ENCODE measurements around the gene HSP90B1.
A peak's percentile ranks its signal among the peaks of the same experiment; 100 is the strongest.

HSP90B1 gene

DNA sequence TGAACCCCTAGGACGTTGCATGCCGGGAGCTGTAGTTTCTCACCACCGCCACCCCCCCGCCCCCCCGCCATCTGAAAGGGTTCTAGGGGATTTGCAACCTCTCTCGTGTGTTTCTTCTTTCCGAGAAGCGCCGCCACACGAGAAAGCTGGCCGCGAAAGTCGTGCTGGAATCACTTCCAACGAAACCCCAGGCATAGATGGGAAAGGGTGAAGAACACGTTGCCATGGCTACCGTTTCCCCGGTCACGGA is 501 bp upstream of the HSP90B1 start:
- DNase-seq (ENCODE audit: low spot score): peak; percentile 87

GRCh38 chr12:103930787-103931735 is 851 bp downstream of the HSP90B1 start:
- DNase-seq (ENCODE audit: low spot score): peak; percentile 29

DNA sequence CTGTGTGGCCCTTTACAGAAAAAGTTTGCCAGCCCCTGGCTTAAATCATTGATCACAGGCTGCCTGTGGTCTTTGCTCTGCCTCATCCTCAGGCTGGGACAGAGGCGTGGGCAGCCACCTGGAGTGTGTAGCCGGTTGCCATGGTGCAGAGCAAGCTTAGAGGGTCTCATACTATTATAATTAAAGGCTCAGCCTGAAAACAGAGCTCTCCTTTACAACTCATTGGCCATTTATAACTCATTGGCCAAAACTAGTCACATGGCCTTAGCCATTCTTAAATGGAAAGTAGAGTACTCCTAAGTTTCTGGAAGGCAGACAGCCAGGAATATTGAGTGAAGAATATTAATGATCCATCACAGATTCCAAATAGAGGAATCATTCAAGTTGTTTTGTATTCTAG is 3.0 kb downstream of the HSP90B1 start:
- no peak for DNase-seq (ENCODE audit: low spot score)

GRCh38 chr12:103936679-103937078 is 6.5 kb downstream of the HSP90B1 start:
- no peak for DNase-seq (ENCODE audit: low spot score)

DNA sequence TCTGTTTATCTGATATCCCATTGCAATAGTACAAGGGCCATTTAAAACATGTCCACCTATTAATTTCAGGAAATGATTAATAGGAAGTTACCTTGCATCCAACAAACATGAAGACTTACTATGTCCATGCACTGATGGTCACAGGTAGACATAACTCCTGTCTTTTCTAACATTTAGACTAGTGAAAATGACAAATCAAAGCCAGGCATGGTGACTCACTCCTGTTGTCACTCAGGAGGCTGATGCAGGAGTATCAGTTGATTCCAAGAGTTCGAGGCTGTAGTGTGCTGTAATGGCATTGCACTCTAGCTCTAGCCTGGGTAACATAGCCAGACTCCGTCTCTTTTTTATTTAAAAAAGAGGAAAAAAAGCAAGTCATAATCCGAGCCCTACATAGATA is 14.8 kb downstream of the HSP90B1 start:
- DNase-seq (ENCODE audit: low spot score): no peak

- no peak for DNase-seq (ENCODE audit: low spot score)
Observed at GRCh38 chr12:103947871-103948555, 17.8 kb downstream of the HSP90B1 start.

DNA sequence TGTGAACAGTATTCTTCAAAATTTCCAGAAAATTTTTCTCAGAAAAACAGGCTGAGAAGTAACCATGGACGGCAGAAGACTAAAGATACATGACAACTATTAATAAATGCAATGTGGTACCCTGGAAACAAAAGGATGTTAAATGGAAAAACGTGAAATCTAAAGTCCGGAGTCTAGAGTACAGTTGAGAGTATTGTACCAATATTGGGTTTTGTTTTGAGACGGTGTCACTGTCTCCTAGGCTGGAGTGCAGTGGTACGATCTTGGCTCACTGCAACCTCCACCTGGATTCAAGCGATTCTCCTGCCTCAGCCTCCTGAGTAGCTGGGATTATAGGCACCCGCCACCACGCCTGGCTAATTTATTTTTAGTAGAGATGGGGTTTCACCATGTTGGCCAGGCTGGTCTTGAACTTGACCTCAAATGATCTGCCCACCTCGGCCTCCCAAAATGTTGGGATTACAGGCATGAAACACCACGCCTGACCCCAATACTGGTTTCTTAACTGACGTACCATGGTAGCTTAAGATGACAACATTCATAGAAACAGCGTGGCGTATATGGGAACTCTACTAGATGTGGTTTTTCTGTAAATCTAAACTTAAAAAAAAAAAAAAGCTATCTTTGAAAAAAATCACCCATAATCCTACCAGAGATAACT is 18.7 kb downstream of the HSP90B1 start:
- no peak for DNase-seq (ENCODE audit: low spot score)

DNA sequence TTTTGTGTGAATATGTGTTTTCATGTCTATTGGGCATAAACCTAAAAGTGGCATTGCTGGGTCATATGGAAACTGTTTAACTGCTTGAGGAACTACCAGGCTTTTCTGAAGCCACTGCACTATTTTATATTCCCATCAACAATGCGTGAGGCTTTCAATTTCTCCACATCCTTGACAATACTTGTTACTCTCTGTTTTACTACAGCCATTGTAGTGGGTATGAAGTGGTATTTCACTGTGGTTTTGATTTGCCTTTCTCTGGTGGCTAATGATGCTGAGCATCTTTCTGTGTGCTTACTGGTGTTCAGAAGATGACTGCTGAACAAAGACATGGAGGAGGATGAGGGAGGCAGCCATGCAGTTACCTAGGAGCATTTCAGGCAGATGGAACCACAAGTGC is 22.3 kb downstream of the HSP90B1 start:
- no peak for DNase-seq (ENCODE audit: low spot score)

DNA sequence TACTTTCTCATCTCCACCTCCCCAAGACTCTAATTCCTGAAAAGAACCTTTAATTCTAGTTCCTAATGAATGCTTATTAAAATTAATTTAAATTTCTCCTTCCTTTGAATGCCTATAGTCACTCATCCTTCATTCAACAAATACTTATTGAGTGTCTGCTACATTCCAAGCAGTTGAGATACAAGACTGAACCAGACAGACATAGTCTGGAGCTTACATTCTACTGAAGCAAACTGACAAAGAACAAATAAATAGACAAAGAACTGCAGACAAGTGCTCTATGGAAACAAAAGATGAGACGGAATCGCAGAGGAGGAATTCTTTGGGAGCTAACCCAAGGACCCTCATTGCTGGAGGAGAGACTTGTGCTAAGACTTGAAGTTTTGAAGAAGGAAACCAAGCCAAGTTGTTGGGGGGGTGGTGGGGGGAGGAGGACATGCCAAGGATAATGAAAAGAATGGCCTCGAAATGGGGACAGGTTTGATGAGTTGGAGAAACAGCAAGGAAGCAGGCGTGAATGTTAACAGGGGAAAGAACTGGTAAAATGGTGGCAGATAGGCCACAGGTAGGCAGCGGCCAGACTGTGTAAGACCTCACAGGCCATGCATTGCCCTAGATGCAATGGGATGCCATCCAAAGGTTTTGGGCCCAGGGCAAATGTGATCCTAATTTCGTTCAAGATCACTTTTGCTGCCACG is 25.8 kb downstream of the HSP90B1 start:
- DNase-seq (ENCODE audit: low spot score): peak; percentile 16

GRCh38 chr12:103956509-103957027 is 26.4 kb downstream of the HSP90B1 start:
- DNase-seq (ENCODE audit: low spot score): no peak

- no peak for DNase-seq (ENCODE audit: low spot score)
Observed at GRCh38 chr12:103957865-103958388, 27.7 kb downstream of the HSP90B1 start.

DNA sequence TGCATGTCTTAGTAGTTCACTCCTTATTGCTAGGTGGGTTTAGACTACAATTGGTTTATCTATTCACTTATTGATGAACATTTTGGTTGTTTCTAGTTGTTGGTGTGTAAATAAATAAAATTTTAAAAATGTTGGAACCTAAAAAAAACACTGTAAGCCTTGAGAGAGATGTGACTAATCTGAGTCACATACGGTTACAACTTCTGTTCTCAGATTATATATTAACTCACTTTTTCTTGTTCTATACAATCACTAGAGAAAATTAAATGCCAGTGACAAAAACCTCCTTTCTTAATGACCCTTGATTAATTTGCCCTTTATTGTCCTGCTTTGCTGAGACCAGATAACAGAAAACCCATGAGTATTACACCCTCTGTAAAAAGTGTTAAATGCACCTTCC is 28.4 kb downstream of the HSP90B1 start:
- no peak for DNase-seq (ENCODE audit: low spot score)

DNA sequence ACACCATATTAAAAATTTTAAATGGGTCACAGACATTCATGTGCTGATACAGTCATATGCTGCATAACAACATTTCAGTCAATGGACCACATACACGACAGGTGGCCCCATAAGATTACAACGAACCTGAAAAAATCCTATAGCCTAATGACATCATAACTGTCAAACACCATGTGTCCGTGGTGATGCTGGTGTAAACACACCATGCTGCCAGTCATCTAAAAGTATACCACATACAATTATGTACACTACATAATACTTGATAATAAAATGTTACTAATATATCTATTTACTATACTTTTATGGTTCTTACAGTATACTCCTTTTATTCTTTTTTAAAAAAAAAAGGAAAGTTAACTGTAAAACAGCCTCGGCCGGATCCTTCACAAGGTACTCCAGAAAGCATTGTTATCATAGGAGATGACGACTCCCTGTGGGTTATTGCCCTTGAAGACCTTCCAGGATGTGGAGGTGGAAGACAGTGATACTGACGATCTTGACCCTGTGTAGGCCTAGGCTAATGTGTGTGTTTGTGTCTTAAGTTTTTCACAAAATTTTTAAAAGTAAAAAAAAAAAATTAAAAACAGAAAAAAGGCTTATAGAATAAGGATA is 30.5 kb downstream of the HSP90B1 start:
- no peak for DNase-seq (ENCODE audit: low spot score)

DNA sequence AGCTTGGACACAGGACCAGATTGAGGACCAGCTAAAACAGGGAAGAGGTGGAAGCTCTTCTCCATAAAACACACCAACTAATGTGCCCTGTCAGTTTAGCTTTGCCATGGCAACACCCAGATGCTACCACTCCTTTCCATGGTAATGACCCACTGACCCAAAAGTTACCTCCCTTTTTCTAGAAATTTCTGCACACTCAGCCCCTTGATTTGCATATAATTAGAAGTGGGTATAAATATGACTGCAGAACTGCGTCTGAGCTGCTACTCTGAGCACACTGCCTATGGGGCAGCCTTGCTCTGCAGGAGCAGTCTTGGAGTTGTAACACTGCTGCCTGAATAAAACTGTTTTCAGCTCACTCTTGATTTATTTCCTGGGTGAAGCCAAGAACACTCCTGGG is 32.3 kb downstream of the HSP90B1 start:
- no peak for DNase-seq (ENCODE audit: low spot score)

DNA sequence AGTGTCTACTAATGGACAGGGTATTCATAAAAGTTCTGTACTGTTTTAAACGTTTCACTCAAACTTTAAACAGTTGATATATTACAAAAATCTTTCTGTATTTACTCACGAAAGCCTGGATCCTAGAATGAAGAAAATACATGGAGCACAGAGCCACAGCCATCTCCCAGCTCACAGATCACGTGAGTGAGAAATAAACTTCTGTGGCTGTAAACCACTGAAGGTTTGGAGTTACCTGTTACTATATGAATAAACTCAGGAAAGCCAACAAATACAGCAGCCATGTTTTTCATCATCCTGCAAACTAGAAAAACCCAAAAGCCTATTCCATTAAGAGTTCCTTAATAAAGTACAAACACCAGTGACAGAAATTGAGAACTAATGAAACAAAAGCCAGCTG is 34.6 kb downstream of the HSP90B1 start:
- no peak for DNase-seq (ENCODE audit: low spot score)

DNA sequence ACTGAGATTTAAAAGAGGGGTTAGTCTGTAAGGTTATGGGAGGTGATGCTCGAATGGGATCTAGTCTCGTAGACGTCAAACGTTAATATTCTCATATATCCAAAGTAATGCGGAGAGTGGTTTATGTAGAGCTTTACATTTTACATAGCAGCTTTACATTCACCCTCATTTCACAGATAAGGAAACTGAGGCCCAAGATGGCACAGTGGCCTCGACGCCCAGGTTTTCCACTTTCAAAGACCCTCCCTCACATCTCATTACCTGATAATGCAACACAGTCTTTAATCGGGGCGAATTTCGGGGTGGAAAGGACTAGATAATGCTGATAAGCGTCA is 35.0 kb downstream of the HSP90B1 start:
- no peak for DNase-seq (ENCODE audit: low spot score)

DNA sequence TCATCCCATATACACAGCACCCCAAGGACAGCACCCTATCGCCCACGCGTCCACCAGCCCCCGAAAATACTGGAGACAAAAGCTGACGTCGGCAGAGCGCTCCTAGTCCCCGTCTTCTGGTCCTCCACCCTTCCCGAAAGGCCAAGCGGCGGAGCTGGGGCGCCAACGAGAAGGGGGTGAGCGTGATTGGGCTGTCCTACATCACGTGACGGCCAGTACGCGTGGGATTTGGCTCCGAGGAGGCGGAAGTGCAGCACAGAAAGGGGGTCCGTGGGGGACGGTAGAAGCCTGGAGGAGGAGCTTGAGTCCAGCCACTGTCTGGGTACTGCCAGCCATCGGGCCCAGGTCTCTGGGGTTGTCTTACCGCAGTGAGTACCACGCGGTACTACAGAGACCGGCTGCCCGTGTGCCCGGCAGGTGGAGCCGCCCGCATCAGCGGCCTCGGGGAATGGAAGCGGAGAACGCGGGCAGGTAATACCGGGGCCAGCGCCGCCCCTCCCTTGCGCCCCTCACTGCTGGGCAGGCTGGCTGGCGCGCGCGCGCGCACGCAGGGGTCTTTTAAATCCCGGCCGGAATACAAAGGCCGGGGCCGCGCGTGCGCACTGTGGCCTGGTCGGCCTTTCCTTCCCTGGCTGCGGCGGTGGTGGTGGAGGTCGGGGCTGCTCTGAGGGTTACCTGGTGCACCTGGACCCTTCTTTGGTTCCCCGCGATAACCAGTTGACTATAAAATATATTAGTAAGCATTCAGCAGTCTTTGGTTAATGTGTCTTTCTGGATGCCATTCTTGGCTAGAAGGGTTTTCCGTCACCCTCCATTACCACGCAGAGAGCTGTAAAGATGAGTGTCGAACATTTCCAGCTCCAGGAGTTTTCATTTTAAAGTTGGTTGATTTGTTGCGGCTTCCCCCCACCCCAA is 35.6 kb downstream of the HSP90B1 start, which contains the start of gene TDG:
Gene TDG, plus strand, starts transcription at position 283 of the 915 bp plus-strand sequence. Its CDS starts 166 bp downstream, at position 449.
- peak; percentile 97 for DNase-seq (ENCODE audit: low spot score)

GRCh38 chr12:103966736-103967135 is 36.5 kb downstream of the HSP90B1 start:
- DNase-seq (ENCODE audit: low spot score): no peak

DNA sequence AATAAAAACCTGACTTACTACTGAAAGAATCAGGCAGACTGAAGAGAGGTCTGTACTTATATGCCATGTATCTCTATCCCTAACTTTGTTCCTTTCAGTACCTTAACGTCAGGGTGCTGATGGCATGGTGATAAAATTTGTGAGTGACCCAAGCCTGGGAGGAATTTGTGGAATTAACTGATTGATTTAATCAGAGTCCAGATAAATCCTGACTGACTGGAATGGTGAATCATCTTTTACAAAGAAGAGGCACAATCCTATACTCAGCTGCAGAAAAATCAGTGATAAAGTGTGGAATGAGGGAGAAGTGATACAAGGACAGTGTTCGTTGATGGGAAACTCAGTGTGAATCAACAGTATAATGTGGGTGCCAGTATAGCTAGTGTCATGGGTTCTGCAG is 39.2 kb downstream of the HSP90B1 start:
- no peak for DNase-seq (ENCODE audit: low spot score)

DNA sequence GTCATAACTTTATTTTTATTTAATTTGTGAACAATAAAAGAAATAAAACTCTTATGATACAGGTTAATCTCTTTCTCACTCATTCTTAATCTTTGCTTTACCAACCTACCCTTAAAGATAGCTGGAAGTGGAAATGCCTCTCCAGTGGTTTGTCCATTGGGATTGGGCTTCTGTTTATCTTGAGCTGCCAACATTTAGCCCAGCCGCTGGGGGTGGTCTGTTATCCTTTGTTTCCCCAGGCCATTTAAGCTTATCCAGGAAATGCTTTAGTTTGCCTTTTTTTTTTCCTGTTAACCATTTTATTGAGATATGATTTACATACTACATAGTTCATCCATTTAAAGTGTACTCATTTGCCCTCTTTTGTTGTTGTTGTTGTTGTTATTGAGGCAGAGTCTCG is 43.7 kb downstream of the HSP90B1 start:
- no peak for DNase-seq (ENCODE audit: low spot score)

Measured in germinal center (tissue), 1 donor.